ENCODE results near the gene TEAD1.

DNA sequence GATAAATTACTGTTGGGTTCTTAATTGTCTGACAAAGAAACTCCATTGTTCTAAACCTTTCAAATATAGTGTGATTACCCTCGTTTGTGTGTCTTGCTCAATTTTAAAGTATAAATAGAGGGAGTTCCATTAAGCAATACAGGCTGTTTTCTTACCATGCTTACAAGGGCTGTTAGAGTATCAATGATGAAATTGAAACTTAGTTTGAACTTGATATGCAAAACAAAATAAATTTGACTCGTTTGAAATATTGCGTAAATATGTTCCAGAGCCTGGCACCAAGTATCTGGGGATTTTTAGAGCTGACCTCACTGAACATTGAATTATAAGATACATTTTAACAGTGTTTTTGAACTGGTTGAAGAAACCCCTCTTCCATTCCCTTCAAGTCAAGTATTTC lies 31.7 kb downstream of the TEAD1 start:
- no peak for TF ChIP-seq POLR2A (IDR thresholded peaks at IDR 0.05)
- TF ChIP-seq, protein P1, sequence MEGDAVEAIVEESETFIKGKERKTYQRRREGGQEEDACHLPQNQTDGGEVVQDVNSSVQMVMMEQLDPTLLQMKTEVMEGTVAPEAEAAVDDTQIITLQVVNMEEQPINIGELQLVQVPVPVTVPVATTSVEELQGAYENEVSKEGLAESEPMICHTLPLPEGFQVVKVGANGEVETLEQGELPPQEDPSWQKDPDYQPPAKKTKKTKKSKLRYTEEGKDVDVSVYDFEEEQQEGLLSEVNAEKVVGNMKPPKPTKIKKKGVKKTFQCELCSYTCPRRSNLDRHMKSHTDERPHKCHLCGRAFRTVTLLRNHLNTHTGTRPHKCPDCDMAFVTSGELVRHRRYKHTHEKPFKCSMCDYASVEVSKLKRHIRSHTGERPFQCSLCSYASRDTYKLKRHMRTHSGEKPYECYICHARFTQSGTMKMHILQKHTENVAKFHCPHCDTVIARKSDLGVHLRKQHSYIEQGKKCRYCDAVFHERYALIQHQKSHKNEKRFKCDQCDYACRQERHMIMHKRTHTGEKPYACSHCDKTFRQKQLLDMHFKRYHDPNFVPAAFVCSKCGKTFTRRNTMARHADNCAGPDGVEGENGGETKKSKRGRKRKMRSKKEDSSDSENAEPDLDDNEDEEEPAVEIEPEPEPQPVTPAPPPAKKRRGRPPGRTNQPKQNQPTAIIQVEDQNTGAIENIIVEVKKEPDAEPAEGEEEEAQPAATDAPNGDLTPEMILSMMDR (IDR thresholded peaks at IDR 0.05), result no peak
